Measurements from ENCODE around the gene LYSET. TPM values are rescaled to one million over a fixed set of nuclear protein-coding genes. Genes with fewer than 3 reads are reported as not detected.

LYSET gene
- total and polyA plus RNA-seq, 9 of the 15 experiments (the other 6 are each of a cell fraction or from before 2014, with no cell fraction given) = 7.6 to 36.6 (median 15.9) TPM

GRCh38 chr14:93212432-93212831 lies 27.3 kb downstream of the LYSET start:
- no peak for DNase-seq (ENCODE audit: extremely low read depth in 1 of 4, low spot score in 3 of 4)
- intact Hi-C loops (cut with micrococcal nuclease) (no loop called here), in situ Hi-C loops (cut with MboI) (no loop called here)
- H3K4me1 ChIP-seq (replicated peaks in 1 of 2; ENCODE audit: control insufficient read depth in 2 of 2, insufficient read depth in 2 of 2, low read length in 2 of 2) = peaks cover 0 to 5% of the 10 kb centered on the region in 2 experiments; a peak in 3 of 5 replicates
- no peaks in the 10 kb centered on the region for H3K9me3 ChIP-seq (replicated peaks; ENCODE audit: control insufficient read depth, insufficient read depth, low read depth, low read length)
- ChIA-PET POLR2A (no interaction called here), CTCF (ENCODE audit: low intra/inter-chr PET ratio) (no interaction called here)
- 44% methylated on average over 3 of the region's 3 CpGs for WGBS (ENCODE audit: insufficient coverage, low coverage, missing lambda C conversion rate)
- H4K20me1 ChIP-seq (replicated peaks; ENCODE audit: control insufficient read depth, insufficient read depth, low read length) = 0 out of 2 replicates have a peak, but pooled peaks cover 3% of the 10 kb centered on the region
- ATAC-seq = no peak
- no peaks in the 10 kb centered on the region for H3K27me3 ChIP-seq (ENCODE audit: control insufficient read depth in 2 of 2, insufficient read depth in 2 of 2, low read length in 2 of 2)
- no peak overlapping the region for H2AFZ ChIP-seq (ENCODE audit: low read depth, low read length)
- no peak overlapping the region for H3K27ac ChIP-seq (ENCODE audit: extremely low read depth, low read depth, low read length)
- no TSS peak for BruUV-seq (replicated peaks)
- no peak overlapping the region for H3K9ac ChIP-seq (ENCODE audit: insufficient read depth in 1 of 2, low read depth in 2 of 2, low read length in 2 of 2)
- H3K9me1 ChIP-seq (ENCODE audit: control insufficient read depth, insufficient read depth, low read length) = peaks cover 4% of the 10 kb centered on the region
- TF ChIP-seq HNRNPUL1 (IDR thresholded peaks at IDR 0.05; ENCODE audit: low read length) = no peak
- TF ChIP-seq GABPB2 (CRISPR knock-in tag; conservative IDR thresholded peaks at IDR 0.05) = no peak
- TF ChIP-seq ZBTB33 (CRISPR knock-in tag; IDR thresholded peaks at IDR 0.05) = no peak
- TF ChIP-seq ZNF224 (CRISPR knock-in tag; IDR thresholded peaks at IDR 0.05) = no peak
- TF ChIP-seq ZNF699 (CRISPR knock-in tag; IDR thresholded peaks at IDR 0.05; ENCODE audit: insufficient replicate concordance) = no peak
- TF ChIP-seq RNF219 (CRISPR knock-in tag; IDR thresholded peaks at IDR 0.05) = no peak
- no peak for TF ChIP-seq ZNF311 (CRISPR knock-in tag; IDR thresholded peaks at IDR 0.05)
- TF ChIP-seq PHB2 (IDR thresholded peaks at IDR 0.05; ENCODE audit: low read depth) = no peak
- TF ChIP-seq SNIP1 (IDR thresholded peaks at IDR 0.05; ENCODE audit: low read depth) = no peak
- no peak for TF ChIP-seq SREBF2 (CRISPR knock-in tag; IDR thresholded peaks at IDR 0.05)
- no peak for TF ChIP-seq PYGO2 (tag; IDR thresholded peaks at IDR 0.05)
- no peak for TF ChIP-seq ZNF140 (CRISPR knock-in tag; IDR thresholded peaks at IDR 0.05)
- TF ChIP-seq LCOR (CRISPR knock-in tag; IDR thresholded peaks at IDR 0.05) = no peak
- no peak for TF ChIP-seq TAF1 (IDR thresholded peaks at IDR 0.05; ENCODE audit: control insufficient read depth, extremely low read depth, insufficient read depth, low read length, severe bottlenecking)
- TF ChIP-seq SUPT5H (IDR thresholded peaks at IDR 0.05) = no peak
- no peak for TF ChIP-seq RBM17 (IDR thresholded peaks at IDR 0.05; ENCODE audit: borderline replicate concordance, low read depth, low read length)
- peaks cover 52% of the 10 kb centered on the region for H3K36me3 ChIP-seq (ENCODE audit: control insufficient read depth, insufficient read depth, low read length)
- no peak for FAIRE-seq
- H3K4me2 ChIP-seq (ENCODE audit: insufficient read depth, low read length) = no peak overlapping the region
- H3K4me3 ChIP-seq = no peak overlapping the region
- H3K79me2 ChIP-seq (ENCODE audit: control insufficient read depth, insufficient read depth, low read length) = peaks cover 23% of the 10 kb centered on the region

Measured in K562 (cell line).